Endothelial cell of umbilical vein (primary cell): ENCODE data around the gene FGF12. TPM values are rescaled to one million over a fixed set of nuclear protein-coding genes. Genes with fewer than 3 reads are reported as not detected.

ENCODE experiments used
- BruUV-seq: library from RNA; stranded (reverse); fragments of 400-500 nt; replicated peaks from 2 replicates; lab custom pipeline; 2021; lab: Mats Ljungman, UMichigan
- CTCF ChIA-PET: fragments of 300-600, 350-600 bp; sonication (Branson Sonifier 250); formaldehyde crosslinking; loops from one replicate; lab custom pipeline; 2021; ENCODE audit warnings: antibody characterized with exemption, inconsistent platforms; lab: Charles Lee
- POLR2A ChIA-PET: fragments of 300-600, 350-600 bp; sonication (Branson Sonifier 250); formaldehyde crosslinking; loops from one replicate; lab custom pipeline; 2021; ENCODE audit warnings: antibody characterized with exemption, inconsistent platforms; lab: Charles Lee
- DNase-seq: peaks from one replicate; pipeline ENCODE4 v3.0.0-alpha.2; 2011; ENCODE audit warnings: low read depth, low spot score
- FAIRE-seq: peaks from 2 replicates; lab custom pipeline; 2011; peaks lifted over from hg19 to GRCh38; lab: Jason Lieb, UNC
- H2AFZ ChIP-seq: 2 replicates; pipeline ENCODE4 v1.6.0; 2012; ENCODE audit warnings: low read depth, low read length, control low read depth, inconsistent platforms
- H3K27ac ChIP-seq: 2 replicates; pipeline ENCODE4 v1.5.1; 2011; ENCODE audit warnings: low read depth, mild to moderate bottlenecking, control low read depth, low read length, moderate library complexity; ENCODE audit not compliant: insufficient read depth
- H3K27me3 ChIP-seq, 2 experiments: 2 replicates each; pipeline versions ENCODE4 v1.6.0 to v1.6.1; 2011; ENCODE audit warnings: low read length in 2 of 2, mixed read lengths in 1 of 2; ENCODE audit not compliant: control insufficient read depth in 2 of 2, insufficient read depth in 2 of 2
- H3K36me3 ChIP-seq, 2 experiments: 2 replicates in 1 of 2; 3 replicates in 1 of 2; pipeline ENCODE4 v1.5.1; 2011; ENCODE audit warnings: low read length in 2 of 2, mild to moderate bottlenecking in 1 of 2, moderate library complexity in 1 of 2; ENCODE audit not compliant: control insufficient read depth in 2 of 2, insufficient read depth in 2 of 2; ENCODE audit errors: extremely low read depth in 1 of 2
- H3K4me1 ChIP-seq: 3 replicates; pipeline ENCODE4 v1.5.1; 2011; ENCODE audit warnings: mild to moderate bottlenecking, low read length; ENCODE audit not compliant: control insufficient read depth, insufficient read depth; ENCODE audit errors: extremely low read depth
- H3K4me2 ChIP-seq: 2 replicates; pipeline ENCODE4 v1.6.1; 2011; ENCODE audit warnings: low read length, control low read depth, mixed read lengths; ENCODE audit not compliant: insufficient read depth
- H3K4me3 ChIP-seq, 3 experiments: fragments of 200-600 bp in 1 of 3; sonication (generic), shearing (Covaris generic) in 1 of 3; replicated peaks in 1 of 3; 2 replicates each; pipeline ENCODE4 v1.5.1; 2011 to 2016; ENCODE audit warnings: control low read depth in 3 of 3, low read length in 3 of 3, mild to moderate bottlenecking in 2 of 3, inconsistent platforms in 1 of 3, low read depth in 1 of 3, moderate library complexity in 1 of 3; ENCODE audit not compliant: insufficient read depth in 1 of 3
- H3K79me2 ChIP-seq: 2 replicates; pipeline ENCODE4 v1.6.0; 2012; ENCODE audit warnings: low read length, inconsistent platforms; ENCODE audit not compliant: control insufficient read depth, insufficient read depth
- H3K9ac ChIP-seq: replicated peaks from 2 replicates; pipeline ENCODE3; 2011; ENCODE audit warnings: low read length, control low read depth; ENCODE audit not compliant: insufficient read depth; ENCODE audit errors: extremely low read depth
- H3K9me1 ChIP-seq: replicated peaks from 3 replicates; pipeline ENCODE4 v1.6.0; 2011; ENCODE audit warnings: mild to moderate bottlenecking, low read length; ENCODE audit not compliant: control insufficient read depth, insufficient read depth; ENCODE audit errors: extremely low read depth
- H3K9me3 ChIP-seq: replicated peaks from 2 replicates; pipeline ENCODE4 v1.5.1; 2012; ENCODE audit warnings: low read length, inconsistent platforms; ENCODE audit not compliant: control insufficient read depth, insufficient read depth
- H4K20me1 ChIP-seq: replicated peaks from 2 replicates; pipeline ENCODE3; 2011; ENCODE audit warnings: mild to moderate bottlenecking, low read length; ENCODE audit not compliant: control insufficient read depth, insufficient read depth; ENCODE audit errors: extremely low read depth
- CTCF ChIP-seq, 2 donors: IDR thresholded peaks; 1 replicate in 1 of 2; 2 replicates in 1 of 2; pipeline ENCODE4 v1.5.1; 2011; ENCODE audit warnings: low read length in 2 of 2, mild to moderate bottlenecking in 2 of 2, moderate library complexity in 2 of 2, control low read depth in 1 of 2, inconsistent platforms in 1 of 2, low read depth in 1 of 2; ENCODE audit not compliant: insufficient read depth in 1 of 2; ENCODE audit errors: extremely low read depth in 1 of 2
- EZH2 ChIP-seq: IDR thresholded peaks from 2 replicates; pipeline ENCODE4 v1.6.1; 2012; ENCODE audit warnings: borderline replicate concordance, low read depth, mild to moderate bottlenecking, moderate library complexity, low read length, inconsistent platforms; ENCODE audit not compliant: severe bottlenecking
- FOS ChIP-seq: IDR thresholded peaks from 2 replicates; pipeline ENCODE4 v1.6.1; 2011; ENCODE audit warnings: mild to moderate bottlenecking, low read length, moderate library complexity, borderline replicate concordance; ENCODE audit not compliant: insufficient read depth
- GATA2 ChIP-seq: IDR thresholded peaks from 2 replicates; pipeline ENCODE4 v1.7.0; 2011; ENCODE audit warnings: low read depth, mild to moderate bottlenecking, moderate library complexity, mixed read lengths, low read length; ENCODE audit not compliant: insufficient read length, insufficient read depth
- JUN ChIP-seq: IDR thresholded peaks from 2 replicates; pipeline ENCODE4 v1.6.1; 2011; ENCODE audit warnings: borderline replicate concordance, low read depth; ENCODE audit not compliant: insufficient read length, insufficient read depth
- MAX ChIP-seq: IDR thresholded peaks from 2 replicates; pipeline ENCODE4 v1.6.1; 2011; ENCODE audit not compliant: insufficient read depth, insufficient read length
- MYC ChIP-seq: IDR thresholded peaks from one replicate; pipeline ENCODE4 v1.6.1; 2011; ENCODE audit warnings: mild to moderate bottlenecking, low read depth, low read length
- POLR2A ChIP-seq: IDR thresholded peaks from 2 replicates; pipeline ENCODE4 v1.6.1; 2012; ENCODE audit warnings: low read depth, mild to moderate bottlenecking, control low read depth, low read length
- dilution Hi-C: fragments of 300-500 bp; cut with MboI; formaldehyde crosslinking; loops from one replicate; pipeline ENCODE4 v1.15.0; 2019; ENCODE audit warnings: low sequenced_read_pairs; ENCODE audit not compliant: extremely low pct_ligation_motif_present
- intact Hi-C: fragments of 100-400 bp; cut with micrococcal nuclease; formaldehyde crosslinking; loops from one replicate; pipeline ENCODE4 v1.10.0; 2022
- polyA plus RNA-seq, 4 experiments: library from polyadenylated mRNA; depleted of rRNA in 3 of 4; stranded (reverse) in 3 of 4; unstranded in 1 of 4; fragments of >200 nt; gene quantifications; 2 replicates each; pipeline versions ENCODE4 v1.2.1 to v1.2.3, GENCODE V29; 2011 to 2012; ENCODE audit warnings: missing spikeins in 1 of 4
- total RNA-seq: library from RNA; stranded (reverse); gene quantifications from 2 replicates; pipeline ENCODE4 v1.2.3, GENCODE V29; 2021

Gene FGF12
- total and polyA plus RNA-seq, 2 donors (not counting 3 experiments of a cell fraction or from before 2014, with no cell fraction given) = 0.72 to 2.5 TPM

DNA sequence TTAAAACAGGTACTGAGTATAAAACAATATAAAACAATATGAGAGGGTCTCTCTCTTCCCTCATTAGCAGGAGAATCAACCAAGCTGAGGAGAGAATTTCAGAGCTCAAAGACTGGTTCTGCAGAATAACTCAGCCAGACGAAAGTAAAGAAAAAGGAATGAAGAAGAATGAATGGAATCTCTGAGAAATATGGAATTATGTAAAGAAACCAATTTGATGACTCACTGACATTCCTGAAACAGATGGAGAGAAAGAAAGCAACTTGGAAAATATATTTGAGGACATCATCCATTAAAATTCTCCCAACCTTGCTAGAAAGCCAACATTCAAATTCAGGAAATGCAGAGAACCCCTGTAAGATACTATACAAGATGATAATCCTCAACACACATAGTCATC lies 635.5 kb downstream of the FGF12 start:
- H3K27me3 ChIP-seq = no peaks in the 10 kb centered on the region
- ChIA-PET CTCF (no interaction called here), POLR2A (no interaction called here)
- no peaks in the 10 kb centered on the region for H3K36me3 ChIP-seq
- FAIRE-seq (no peak), DNase-seq (no peak)
- H3K79me2 ChIP-seq = no peaks in the 10 kb centered on the region
- no peak overlapping the region for H2AFZ ChIP-seq
- H3K4me1 ChIP-seq = no peaks in the 10 kb centered on the region
- no peak overlapping the region for H3K4me3 ChIP-seq
- BruUV-seq = no TSS peak
- no peak overlapping the region for H3K27ac ChIP-seq
- TF ChIP-seq GATA2 = no peak
- TF ChIP-seq MYC = no peak
- TF ChIP-seq POLR2A = no peak
- peak; percentile 9 for TF ChIP-seq FOS
- TF ChIP-seq EZH2 = no peak
- intact Hi-C loops = no loop called here
- no peaks in the 10 kb centered on the region for H3K9me3 ChIP-seq
- no peaks in the 10 kb centered on the region for H3K9me1 ChIP-seq
- H4K20me1 ChIP-seq = no peaks in the 10 kb centered on the region
- H3K4me2 ChIP-seq = no peak overlapping the region
- dilution Hi-C loops = no loop called here
- H3K9ac ChIP-seq = no peak overlapping the region

DNA sequence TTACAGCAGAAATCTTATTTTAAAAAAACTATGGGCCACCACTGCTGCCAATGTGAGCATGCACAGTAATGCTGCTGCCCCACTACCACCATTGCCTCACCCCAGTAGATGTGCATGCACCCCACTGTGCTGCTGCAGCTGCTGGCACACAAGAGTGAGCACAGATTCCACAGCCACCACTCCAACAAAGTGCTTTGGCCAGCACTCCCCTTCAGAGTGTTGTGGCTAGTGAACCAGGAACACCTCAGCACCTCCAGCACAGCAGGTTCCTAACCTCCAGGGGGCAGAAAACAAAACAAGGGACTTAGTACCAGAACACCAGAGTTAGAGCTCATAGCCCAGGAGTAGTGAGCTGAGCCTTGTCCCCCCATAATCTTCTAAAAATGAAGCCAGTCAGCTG lies 636.8 kb downstream of the FGF12 start:
- Histone ChIP-seq H3K79me2 (no peaks in the 10 kb centered on the region), H3K4me3 (no peak overlapping the region), H2AFZ (no peak overlapping the region), H3K4me1 (no peaks in the 10 kb centered on the region), H4K20me1 (no peaks in the 10 kb centered on the region), H3K27me3 (no peaks in the 10 kb centered on the region), H3K4me2 (no peak overlapping the region), H3K9me1 (no peaks in the 10 kb centered on the region), H3K27ac (no peak overlapping the region), H3K9me3 (no peaks in the 10 kb centered on the region), H3K9ac (no peak overlapping the region), H3K36me3 (no peaks in the 10 kb centered on the region)
- POLR2A ChIA-PET = no interaction called here
- FAIRE-seq = no peak
- TF ChIP-seq CTCF (IDR thresholded peaks at IDR 0.05; ENCODE audit: extremely low read depth in 1 of 2, insufficient read depth in 1 of 2, low read depth in 1 of 2, low read length in 2 of 2) (no peak), MAX (no peak), MYC (no peak), FOS (no peak), JUN (no peak)
- dilution Hi-C loops (no loop called here), intact Hi-C loops (no loop called here)
- no peak for DNase-seq
- CTCF ChIA-PET = no interaction called here
- no TSS peak for BruUV-seq
